Tibial nerve (tissue), 4 donors: ENCODE measurements around the gene GTPBP8.

Experiments used
- EP300 ChIP-seq, 2 donors: sonication (generic); formaldehyde crosslinking; IDR thresholded peaks; one replicate each; pipeline ENCODE4 v1.6.1; 2017; ENCODE audit warnings: antibody characterized with exemption in 2 of 2, mild to moderate bottlenecking in 1 of 2
- TF ChIP-seq, protein P1 (sequence below), 5 experiments: fragments of 200-600 bp in 3 of 5; fragments of 450-650 bp in 2 of 5; sonication (generic) in 3 of 5; IDR thresholded peaks; one replicate each; pipeline ENCODE4 v1.5.1; 2016 to 2019; ENCODE audit warnings: antibody characterized with exemption in 5 of 5, mild to moderate bottlenecking in 3 of 5, moderate library complexity in 2 of 5

- TF ChIP-seq, protein P1, sequence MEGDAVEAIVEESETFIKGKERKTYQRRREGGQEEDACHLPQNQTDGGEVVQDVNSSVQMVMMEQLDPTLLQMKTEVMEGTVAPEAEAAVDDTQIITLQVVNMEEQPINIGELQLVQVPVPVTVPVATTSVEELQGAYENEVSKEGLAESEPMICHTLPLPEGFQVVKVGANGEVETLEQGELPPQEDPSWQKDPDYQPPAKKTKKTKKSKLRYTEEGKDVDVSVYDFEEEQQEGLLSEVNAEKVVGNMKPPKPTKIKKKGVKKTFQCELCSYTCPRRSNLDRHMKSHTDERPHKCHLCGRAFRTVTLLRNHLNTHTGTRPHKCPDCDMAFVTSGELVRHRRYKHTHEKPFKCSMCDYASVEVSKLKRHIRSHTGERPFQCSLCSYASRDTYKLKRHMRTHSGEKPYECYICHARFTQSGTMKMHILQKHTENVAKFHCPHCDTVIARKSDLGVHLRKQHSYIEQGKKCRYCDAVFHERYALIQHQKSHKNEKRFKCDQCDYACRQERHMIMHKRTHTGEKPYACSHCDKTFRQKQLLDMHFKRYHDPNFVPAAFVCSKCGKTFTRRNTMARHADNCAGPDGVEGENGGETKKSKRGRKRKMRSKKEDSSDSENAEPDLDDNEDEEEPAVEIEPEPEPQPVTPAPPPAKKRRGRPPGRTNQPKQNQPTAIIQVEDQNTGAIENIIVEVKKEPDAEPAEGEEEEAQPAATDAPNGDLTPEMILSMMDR (IDR thresholded peaks at IDR 0.05) = no peak
- TF ChIP-seq EP300 (IDR thresholded peaks at IDR 0.05) = no peak
Measured at GRCh38 chr3:112967828-112968227, 23.0 kb upstream of the GTPBP8 start.
